Left renal cortex interstitium (tissue), 4 donors: ENCODE measurements around the gene PRAMEF15. TPM values are rescaled to one million over a fixed set of nuclear protein-coding genes. Genes with fewer than 3 reads are reported as not detected.
"Not testable (repeated sequence)": the region's sequence is repeated elsewhere in the genome, so short reads cannot be mapped to it uniquely, and the experiment has no call there.

Source experiments
- DNase-seq, 4 donors: peaks; one replicate each; pipeline ENCODE4 v3.0.0-alpha.2; 2013; ENCODE audit warnings: low read depth in 4 of 4, low spot score in 2 of 4, missing footprints in 1 of 4
- polyA plus RNA-seq, 4 donors: library from polyadenylated mRNA; unstranded; fragments of 120-200 nt; gene quantifications; one replicate each; pipeline ENCODE4 v1.2.1, GENCODE V29; 2013; ENCODE audit not compliant: insufficient read length in 4 of 4

Gene PRAMEF15
- polyA plus RNA-seq = not detected

- not testable (repeated sequence) for DNase-seq
Measured at GRCh38 chr1:13315281-13315680, at the start of gene PRAMEF15. Gene PRAMEF15, plus strand, starts transcription at chr1:13315581. Its CDS starts 2,827 bp downstream, at chr1:13318408.

GRCh38 chr1:13277016-13277415 lies 38.4 kb upstream of the PRAMEF15 start:
- not testable (repeated sequence) for DNase-seq

GRCh38 chr1:13279617-13280016 lies 35.8 kb upstream of the PRAMEF15 start:
- not testable (repeated sequence) for DNase-seq

- DNase-seq = not testable (repeated sequence)
Measured at GRCh38 chr1:13285037-13285436, 30.3 kb upstream of the PRAMEF15 start, which contains the start of gene PRAMEF8. Gene PRAMEF8, minus strand, starts transcription at chr1:13285137. Its CDS starts 1,046 bp downstream, at chr1:13284091.

GRCh38 chr1:13289030-13289429 lies 26.4 kb upstream of the PRAMEF15 start:
- not testable (repeated sequence) for DNase-seq

- not testable (repeated sequence) for DNase-seq
Measured at GRCh38 chr1:13297216-13297931, 18.0 kb upstream of the PRAMEF15 start.

GRCh38 chr1:13298699-13299098 lies 16.7 kb upstream of the PRAMEF15 start:
- DNase-seq = not testable (repeated sequence)

GRCh38 chr1:13302197-13302596 lies 13.2 kb upstream of the PRAMEF15 start:
- DNase-seq = not testable (repeated sequence)

- not testable (repeated sequence) for DNase-seq
Measured at GRCh38 chr1:13303239-13303638, 12.1 kb upstream of the PRAMEF15 start, which contains the start of gene PRAMEF33. Gene PRAMEF33, plus strand, starts transcription at chr1:13303539. Its CDS starts 2,416 bp downstream, at chr1:13305955.

GRCh38 chr1:13342496-13342895 lies 27.1 kb downstream of the PRAMEF15 start:
- DNase-seq = not testable (repeated sequence)

- not testable (repeated sequence) for DNase-seq
Measured at GRCh38 chr1:13347034-13347433, 31.7 kb downstream of the PRAMEF15 start, which contains the start of gene PRAMEF14. Gene PRAMEF14, minus strand, starts transcription at chr1:13347134. Its CDS starts 1,820 bp downstream, at chr1:13345314.

GRCh38 chr1:13353476-13353875 lies 38.1 kb downstream of the PRAMEF15 start:
- DNase-seq = not testable (repeated sequence)

GRCh38 chr1:13354475-13354874 lies 39.1 kb downstream of the PRAMEF15 start:
- not testable (repeated sequence) for DNase-seq

- DNase-seq = peak; percentile 0 to 39 (median 12)
Measured at GRCh38 chr1:13356774-13357173, 41.4 kb downstream of the PRAMEF15 start.

GRCh38 chr1:13362364-13362763 lies 47.0 kb downstream of the PRAMEF15 start:
- not testable (repeated sequence) for DNase-seq

GRCh38 chr1:13364928-13365327 lies 49.5 kb downstream of the PRAMEF15 start:
- not testable (repeated sequence) for DNase-seq

GRCh38 chr1:13366536-13366935 lies 51.2 kb downstream of the PRAMEF15 start:
- not testable (repeated sequence) for DNase-seq

GRCh38 chr1:13368544-13368943 lies 53.2 kb downstream of the PRAMEF15 start:
- DNase-seq = not testable (repeated sequence)
